HG03520 (cell line): ENCODE results near the gene TBC1D22A.

ENCODE experiments used
- ATAC-seq: cut with Tn5 transposase; IDR thresholded peaks from one replicate; pipeline ENCODE4 v1.9.1; 2021; ENCODE audit warnings: mild to moderate bottlenecking, moderate library complexity; ENCODE audit not compliant: unreplicated experiment

The TBC1D22A gene

GRCh38 chr22:47189056-47189916 lies 426.8 kb downstream of the TBC1D22A start:
- no peak for ATAC-seq

- ATAC-seq = no peak
These were observed 428.0 kb downstream of the TBC1D22A start for GRCh38 chr22:47190276-47190956.

GRCh38 chr22:47190957-47191670 lies 428.7 kb downstream of the TBC1D22A start:
- ATAC-seq = no peak

- no peak for ATAC-seq
These were observed 429.5 kb downstream of the TBC1D22A start for GRCh38 chr22:47191671-47192650.

- ATAC-seq = no peak
These were observed 430.4 kb downstream of the TBC1D22A start for GRCh38 chr22:47192651-47193437.

- ATAC-seq = no peak
These were observed 431.3 kb downstream of the TBC1D22A start for GRCh38 chr22:47193606-47194329.

GRCh38 chr22:47194476-47195155 lies 432.2 kb downstream of the TBC1D22A start:
- no peak for ATAC-seq

GRCh38 chr22:47195156-47195483 lies 432.7 kb downstream of the TBC1D22A start:
- no peak for ATAC-seq

GRCh38 chr22:47195484-47196165 lies 433.2 kb downstream of the TBC1D22A start:
- ATAC-seq = no peak

GRCh38 chr22:47196166-47196849 lies 433.9 kb downstream of the TBC1D22A start:
- ATAC-seq = no peak

GRCh38 chr22:47196881-47197772 lies 434.7 kb downstream of the TBC1D22A start:
- ATAC-seq = no peak

GRCh38 chr22:47197773-47198500 lies 435.5 kb downstream of the TBC1D22A start:
- ATAC-seq = no peak

- no peak for ATAC-seq
These were observed 436.4 kb downstream of the TBC1D22A start for GRCh38 chr22:47198801-47199251.

- no peak for ATAC-seq
These were observed 437.0 kb downstream of the TBC1D22A start for GRCh38 chr22:47199261-47199978.

GRCh38 chr22:47199979-47200272 lies 437.5 kb downstream of the TBC1D22A start:
- no peak for ATAC-seq
